GM19463 (cell line): ENCODE results near the gene SPDEF.

ENCODE experiments used
- ATAC-seq: cut with Tn5 transposase; IDR thresholded peaks from one replicate; pipeline ENCODE4 v1.9.1; 2021; ENCODE audit warnings: mild to moderate bottlenecking, moderate library complexity; ENCODE audit not compliant: unreplicated experiment

SPDEF gene

DNA sequence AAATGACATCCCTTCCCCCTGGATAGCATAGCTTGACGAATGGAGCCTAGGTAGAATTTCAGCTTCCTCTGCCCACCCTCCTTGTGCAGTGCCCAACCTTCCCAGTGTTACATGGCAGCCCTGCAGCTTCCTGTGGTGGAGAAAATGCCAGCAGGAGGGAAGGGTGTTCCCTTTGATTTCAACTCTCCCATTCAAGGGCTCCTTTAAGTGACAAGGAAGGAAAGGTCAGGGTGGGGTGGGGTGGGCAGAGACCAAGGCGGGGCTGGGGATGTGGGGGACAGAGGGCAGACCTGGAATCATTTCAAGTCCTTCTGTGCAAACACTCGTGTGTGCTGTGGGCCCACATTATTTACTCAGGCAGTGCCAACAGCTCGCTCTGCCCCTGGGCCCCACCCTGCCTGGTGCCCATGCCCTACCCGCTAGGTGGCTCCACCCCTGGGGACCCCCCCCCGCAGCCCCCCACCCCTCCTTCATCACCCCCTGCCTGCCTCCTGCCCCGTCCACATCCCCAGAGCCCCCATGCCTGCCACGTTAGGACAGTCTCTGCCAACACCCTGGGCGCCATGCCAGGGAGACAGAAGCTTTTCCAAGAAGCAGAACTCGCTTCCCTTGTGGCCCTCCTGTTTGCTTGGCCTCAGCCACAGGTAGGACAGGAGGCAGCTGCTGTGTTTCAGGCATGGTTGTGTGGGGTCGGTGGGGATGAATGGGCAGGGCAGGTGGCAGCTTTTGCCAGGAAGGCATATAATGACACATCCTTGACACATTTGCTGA, 9.4 kb downstream of the SPDEF start:
- ATAC-seq = no peak

DNA sequence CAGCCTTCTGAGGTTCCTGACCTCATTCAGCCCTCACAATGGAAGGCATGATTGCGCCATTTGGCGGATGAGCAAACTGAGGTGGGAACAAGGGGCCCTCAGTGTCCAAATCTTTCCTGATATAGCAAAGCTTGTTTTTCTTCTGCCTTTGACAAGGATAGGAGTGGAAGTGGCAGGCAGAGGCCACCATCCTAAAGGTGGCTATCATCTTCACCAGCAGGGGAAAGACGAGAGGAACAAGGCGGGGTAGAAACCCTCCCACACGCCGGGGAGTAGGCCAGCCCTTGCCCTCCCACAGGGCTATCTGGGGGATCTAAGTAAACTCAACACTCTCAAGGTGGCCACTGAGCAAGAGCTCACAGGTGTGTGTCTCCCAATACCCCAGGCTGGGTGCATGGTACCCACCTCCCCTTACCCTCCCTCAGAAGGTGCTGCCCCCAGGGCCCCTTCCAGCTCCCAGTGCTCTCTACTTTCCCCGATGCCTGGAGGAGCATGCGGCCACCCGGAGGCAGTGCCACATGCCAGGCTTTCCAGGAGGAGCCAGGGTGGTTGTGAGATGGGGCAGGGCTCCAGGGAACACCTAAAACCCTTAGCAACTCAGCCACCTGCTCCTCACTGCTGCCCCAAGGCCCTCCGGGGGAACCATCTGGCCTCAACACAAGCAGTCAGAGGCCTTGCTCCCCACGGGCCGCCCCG, 11.2 kb downstream of the SPDEF start:
- ATAC-seq = no peak

GRCh38 chr6:34544052-34544604, 12.0 kb downstream of the SPDEF start:
- no peak for ATAC-seq

DNA sequence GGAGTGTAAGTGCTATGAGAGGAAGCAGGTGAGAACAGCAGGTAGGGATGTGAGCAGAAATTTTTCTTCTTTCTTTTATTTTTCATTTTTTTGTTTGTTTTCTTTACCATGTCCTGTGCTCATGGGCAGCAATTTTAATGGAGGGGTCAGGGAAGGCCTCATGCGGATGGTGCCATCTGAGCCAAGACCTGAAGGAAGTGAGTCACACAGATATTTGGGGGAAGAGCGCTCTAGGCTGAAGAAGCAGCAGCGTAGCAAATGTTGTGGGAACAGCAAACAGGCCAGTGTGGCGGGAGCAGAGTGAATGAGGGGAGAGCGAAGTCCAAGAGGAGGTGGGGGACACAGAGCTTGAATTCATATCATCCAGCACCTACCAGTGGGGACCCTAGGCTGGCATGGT, 12.7 kb downstream of the SPDEF start:
- no peak for ATAC-seq

DNA sequence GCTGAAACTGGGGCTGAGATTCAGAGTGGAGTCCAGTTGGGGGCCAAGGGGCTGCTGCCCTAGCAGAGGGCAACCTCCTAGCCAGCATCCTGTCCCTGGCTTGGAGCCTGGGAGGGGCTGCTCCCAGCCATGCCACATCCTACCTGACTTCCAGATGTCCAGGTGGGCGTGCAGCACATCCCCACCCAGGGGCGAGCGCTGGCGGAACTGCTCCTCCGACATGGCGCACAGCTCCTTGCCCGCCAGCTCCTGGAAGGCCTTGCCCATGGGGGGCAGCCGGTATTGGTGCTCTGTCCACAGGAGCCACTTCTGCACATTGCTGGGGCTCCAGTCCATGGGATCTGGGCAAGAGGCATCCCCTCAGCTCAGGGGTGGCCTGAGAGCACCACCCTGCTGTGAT, 15.3 kb downstream of the SPDEF start:
- ATAC-seq = no peak

- no peak for ATAC-seq
These were observed 15.9 kb downstream of the SPDEF start for GRCh38 chr6:34540222-34540621.

- no peak for ATAC-seq
These were observed 16.9 kb downstream of the SPDEF start for GRCh38 chr6:34539181-34539580.

GRCh38 chr6:34538581-34538980, 17.5 kb downstream of the SPDEF start:
- ATAC-seq = no peak

- ATAC-seq = no peak
These were observed 18.1 kb downstream of the SPDEF start for GRCh38 chr6:34537922-34538550.

DNA sequence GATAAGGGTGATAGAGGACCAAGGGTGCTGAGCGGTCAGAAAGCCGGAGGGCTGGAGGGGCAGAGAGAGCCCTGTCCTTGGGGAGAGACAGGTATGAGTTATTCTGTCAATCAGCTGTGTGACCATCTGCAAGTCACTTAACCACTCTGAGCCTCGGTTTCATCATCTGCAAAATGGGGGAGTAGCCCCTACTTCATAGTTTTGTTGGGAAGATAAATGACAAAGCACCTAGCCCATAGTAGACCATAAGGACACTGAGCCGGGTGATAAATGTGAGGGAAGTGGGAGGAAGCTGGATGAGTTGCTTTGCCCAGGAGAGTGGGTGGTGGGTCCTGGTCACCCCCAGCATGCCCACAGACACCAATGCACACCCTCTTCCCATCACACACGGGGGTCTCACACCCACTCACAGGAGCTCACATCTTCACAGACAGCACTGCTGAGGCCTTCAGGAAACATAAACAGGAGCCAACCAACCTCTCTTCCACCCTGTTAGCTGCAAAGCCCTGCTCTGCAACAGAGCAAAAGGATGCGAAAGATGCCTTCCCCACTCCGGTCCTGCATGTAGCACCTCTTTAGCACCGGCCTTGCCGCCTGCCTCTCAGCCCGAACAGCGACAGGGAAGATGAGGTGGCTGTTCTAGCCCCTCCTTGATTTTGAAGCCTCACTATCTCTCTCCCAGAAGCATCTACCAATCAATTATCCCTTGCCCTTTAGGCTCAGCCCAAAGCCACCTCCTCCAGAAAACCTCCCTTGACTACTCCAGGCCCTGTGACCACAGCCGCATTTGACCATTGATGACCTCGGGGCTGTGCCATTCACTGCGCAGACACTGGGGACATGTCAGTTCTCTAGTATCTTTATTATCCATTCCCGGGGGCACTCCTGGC, 18.9 kb downstream of the SPDEF start:
- ATAC-seq = no peak

DNA sequence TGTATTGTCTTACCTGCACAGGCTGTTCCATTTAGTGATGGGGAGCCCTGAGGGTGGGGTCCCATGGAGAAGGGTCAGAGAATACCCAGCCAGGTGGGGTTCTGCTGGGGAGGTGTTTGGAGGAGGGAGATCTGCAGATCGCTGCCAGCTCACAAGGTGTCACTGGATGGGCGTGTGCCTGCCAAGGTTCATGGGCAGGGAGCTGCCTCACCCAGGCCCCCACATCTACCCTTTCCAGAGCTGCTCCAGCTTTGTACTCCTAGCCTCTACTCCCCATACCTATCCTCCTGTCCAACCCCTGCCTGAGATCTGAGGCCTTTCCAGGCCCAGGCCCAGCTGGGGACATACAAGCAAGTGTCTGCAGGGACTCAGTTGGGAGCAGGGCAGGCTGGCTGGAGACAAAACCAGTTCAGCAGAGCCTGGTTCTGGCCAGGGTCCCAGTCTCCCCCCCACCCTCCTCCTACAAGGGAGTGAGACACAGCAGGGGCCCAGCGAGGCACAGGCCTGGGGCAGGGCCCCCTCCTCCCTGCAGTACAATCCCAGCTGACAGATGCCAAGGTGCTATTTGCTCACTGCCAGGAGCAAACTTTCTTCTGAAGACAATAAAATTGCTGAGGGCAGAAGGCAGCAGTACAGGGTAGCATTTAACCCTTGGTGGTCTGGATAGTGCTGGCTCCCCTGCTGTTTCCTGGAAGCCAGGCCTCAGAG, 19.7 kb downstream of the SPDEF start:
- no peak for ATAC-seq

DNA sequence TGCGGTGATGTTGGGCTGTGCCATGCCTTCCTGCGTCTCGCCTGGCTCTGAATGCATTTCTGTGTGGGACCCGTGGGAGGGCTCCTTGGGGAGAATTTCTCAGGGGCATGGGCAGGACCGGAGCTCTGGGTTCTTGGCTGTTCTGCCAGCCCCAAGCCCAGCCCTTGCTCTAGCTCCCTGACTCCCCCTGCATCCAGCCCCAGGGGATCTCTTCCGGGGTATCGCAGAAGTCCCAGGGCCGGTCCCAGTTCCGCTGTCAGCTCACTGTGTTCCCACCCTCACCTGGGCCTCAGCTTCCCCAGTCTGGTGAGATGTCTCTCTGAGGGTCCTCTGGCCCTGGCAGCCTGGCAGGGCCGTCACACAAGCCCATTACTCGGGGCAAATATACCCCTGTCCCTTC, 20.5 kb downstream of the SPDEF start:
- no peak for ATAC-seq

GRCh38 chr6:34535199-34535598, 20.9 kb downstream of the SPDEF start:
- ATAC-seq = no peak

DNA sequence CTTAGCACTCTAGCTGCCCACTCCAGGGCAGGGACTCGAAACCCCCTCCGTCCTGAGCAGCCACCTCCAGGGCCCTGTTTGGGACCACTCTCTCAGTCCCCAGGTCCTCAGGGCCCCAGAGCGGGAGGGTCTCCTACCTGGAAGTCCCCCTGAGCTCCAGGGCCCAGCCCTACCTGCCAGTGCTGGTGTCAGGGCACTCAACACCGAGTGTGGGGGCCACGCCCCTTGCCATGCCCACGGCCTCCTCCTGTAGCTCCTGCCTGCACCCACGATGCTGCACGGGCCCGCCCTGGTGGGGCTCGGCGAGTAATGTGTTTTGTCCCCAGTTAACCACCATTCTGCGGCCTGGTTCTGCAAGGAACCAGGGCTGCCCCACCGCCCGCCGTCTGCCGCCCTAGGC, 21.5 kb downstream of the SPDEF start:
- no peak for ATAC-seq

GRCh38 chr6:34534146-34534545, 22.0 kb downstream of the SPDEF start:
- no peak for ATAC-seq

GRCh38 chr6:34532230-34532629, 23.9 kb downstream of the SPDEF start:
- ATAC-seq = no peak

- ATAC-seq = no peak
These were observed 24.4 kb downstream of the SPDEF start for GRCh38 chr6:34531580-34532201.

DNA sequence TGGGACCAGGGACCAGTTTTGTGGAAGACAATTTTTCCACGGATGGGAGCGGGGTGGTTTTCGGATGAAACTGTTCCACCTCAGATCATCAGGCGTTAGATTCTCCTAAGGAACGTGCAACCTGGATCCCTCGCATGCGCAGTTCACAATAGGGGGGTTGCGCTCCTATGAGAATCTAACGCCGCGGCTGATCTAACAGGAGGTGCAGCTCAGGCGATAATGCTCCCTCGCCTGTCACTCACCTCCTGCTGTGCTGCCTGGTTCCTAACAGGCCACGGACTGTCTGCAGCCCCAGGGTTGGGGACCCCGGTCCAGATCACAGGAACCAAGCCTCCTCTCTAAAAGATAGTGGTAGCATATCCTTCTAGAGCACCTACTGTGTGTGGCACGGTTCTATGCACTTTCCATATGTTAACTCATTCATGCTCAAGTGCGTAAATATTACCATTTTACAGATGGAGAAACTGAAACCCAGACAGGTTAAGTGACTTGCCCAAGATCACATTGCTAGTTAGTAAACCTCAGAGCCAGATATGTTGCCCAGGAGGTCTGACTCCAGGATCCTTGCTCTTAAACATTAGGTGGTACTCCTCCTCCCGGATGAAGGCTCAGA, 25.3 kb downstream of the SPDEF start:
- ATAC-seq = no peak

GRCh38 chr6:34529665-34530327, 26.3 kb downstream of the SPDEF start:
- no peak for ATAC-seq
